Heart left ventricle (tissue), 13 donors: ENCODE measurements around the gene SETD7.

Source experiments
- CTCF ChIP-seq, 12 donors: fragments of 200-600 bp; sonication (generic) in 4 of 12; IDR thresholded peaks; one replicate each; pipeline versions ENCODE4 v1.5.0 to v1.8.0; 2018 to 2022; ENCODE audit warnings: antibody characterized with exemption in 12 of 12, mild to moderate bottlenecking in 5 of 12
- POLR2A ChIP-seq, 2 donors: fragments of 450-650 bp; IDR thresholded peaks; one replicate each; pipeline ENCODE4 v1.6.1; 2017; ENCODE audit warnings: antibody characterized with exemption in 2 of 2, mild to moderate bottlenecking in 2 of 2, moderate library complexity in 2 of 2
- donor health status: ischemic (EF 13 %, LVEDD 7.1; RV severe dilation, severe dysfunction).
- donor health status: DM: no; HTN: yes; CAD: no.
- donor health status: DM: no; HTN: no; CAD: no.
- donor health status: ischemic (EF 25% LVEDD 6.9; RV normal size, moderate dysfunction).
- donor health status: ischemic (EF 25% LVEDD 5.7; RV mildly dilated, moderate dysfunction).
- donor health status: ischemic (EF 35%, LVEDD 5.7; RV mildly dilated, moderate dysfunction).
- donor health status: nonischemic (EF 11% LVEDD 7.7; RV severe dilation, severe dysfunction).
- donor health status: DM: yes; HTN: yes; CAD: no.
- donor health status: PGD.
- donor health status: ischemic (EF 29% LVEDD 5.4; RV normal size, mild dysfunction).
- donor health status: nonischemic (EF 23%, LVEDD 6.1; RV moderate dilation, normal function).

- TF ChIP-seq CTCF (IDR thresholded peaks at IDR 0.05) = no peak
- TF ChIP-seq POLR2A (IDR thresholded peaks at IDR 0.05) = no peak
Observed at GRCh38 chr4:139470295-139470694, 85.7 kb downstream of the SETD7 start.
